Activated CD8-positive, alpha-beta T cell treated with anti-CD3 and anti-CD28 coated beads for 36 hours (primary cell): ENCODE results near the gene CDH13. TPM values are rescaled to one million over a fixed set of nuclear protein-coding genes. Genes with fewer than 3 reads are reported as not detected.

Experiments used
- ATAC-seq: fragments of 200-7000 bp; cut with Tn5 transposase; one replicate; pipeline ENCODE4 v1.10.0; 2021; ENCODE audit warnings: mild to moderate bottlenecking, moderate library complexity
- CTCF ChIA-PET: fragments of 350-600 bp; sonication (Branson Sonifier 250); formaldehyde crosslinking; loops from one replicate; lab custom pipeline; 2021; ENCODE audit warnings: antibody characterized with exemption; lab: Charles Lee
- POLR2A ChIA-PET: fragments of 350-600 bp; sonication (Branson Sonifier 250); formaldehyde crosslinking; loops from one replicate; lab custom pipeline; 2021; ENCODE audit warnings: antibody characterized with exemption; lab: Charles Lee
- DNase-seq: peaks from one replicate; pipeline ENCODE4 v3.0.0-alpha.2; 2020
- H3K27ac Mint-ChIP-seq: one replicate; pipeline ENCODE4 v1.8.0; 2021; ENCODE audit warnings: mild to moderate bottlenecking, mixed read lengths
- H3K27me3 Mint-ChIP-seq: one replicate; pipeline ENCODE4 v1.8.0; 2021; ENCODE audit warnings: mixed read lengths
- H3K36me3 Mint-ChIP-seq: one replicate; pipeline ENCODE4 v1.8.0; 2021; ENCODE audit warnings: low read depth, mixed read lengths
- H3K4me1 Mint-ChIP-seq: one replicate; pipeline ENCODE4 v1.8.0; 2021; ENCODE audit warnings: low read depth, mixed read lengths
- H3K4me3 Mint-ChIP-seq: one replicate; pipeline ENCODE4 v1.8.0; 2021; ENCODE audit warnings: mild to moderate bottlenecking, moderate library complexity, mixed read lengths
- H3K9me3 Mint-ChIP-seq: one replicate; pipeline ENCODE4 v1.8.0; 2021; ENCODE audit warnings: mixed read lengths
- intact Hi-C: fragments of 100-400 bp; cut with micrococcal nuclease; formaldehyde crosslinking; loops from one replicate; pipeline ENCODE4 v1.10.0; 2022
- total RNA-seq, 2 experiments: library from RNA; stranded (reverse); gene quantifications; one replicate each; pipeline ENCODE4 v1.2.3, GENCODE V29; 2021
- TF ChIP-seq, protein P1 (sequence below): fragments of 200-600 bp; IDR thresholded peaks from one replicate; pipeline ENCODE4 v1.8.0; 2022; ENCODE audit warnings: antibody characterized with exemption, mild to moderate bottlenecking

Gene CDH13
- total RNA-seq, 2 experiments from 2014 or later, result not detected

DNA sequence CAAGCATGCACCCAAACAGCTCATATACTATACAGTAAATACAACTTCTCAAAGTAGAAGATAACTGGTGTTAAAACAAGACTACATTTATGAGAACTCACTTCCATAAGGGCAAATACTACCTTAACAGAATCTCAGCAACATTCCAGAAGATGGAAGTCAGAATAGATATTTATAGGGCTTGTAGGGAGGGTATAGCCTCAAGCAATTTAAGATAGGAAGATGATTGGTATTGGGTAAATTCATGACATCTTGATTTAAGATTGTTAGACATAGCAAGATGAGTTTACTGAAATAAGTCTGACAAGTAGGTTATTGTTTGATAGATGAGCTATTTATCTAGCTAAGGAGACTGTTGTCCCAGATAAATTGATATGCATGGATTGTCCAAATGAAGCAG, 250.2 kb downstream of the CDH13 start:
- no peaks in the 10 kb centered on the region for H3K9me3 Mint-ChIP-seq
- H3K4me1 Mint-ChIP-seq, result no peaks in the 10 kb centered on the region
- DNase-seq (no peak), ATAC-seq (no peak)
- H3K27me3 Mint-ChIP-seq, result peaks cover 2% of the 10 kb centered on the region
- intact Hi-C loops, result no loop called here
- TF ChIP-seq, protein P1, sequence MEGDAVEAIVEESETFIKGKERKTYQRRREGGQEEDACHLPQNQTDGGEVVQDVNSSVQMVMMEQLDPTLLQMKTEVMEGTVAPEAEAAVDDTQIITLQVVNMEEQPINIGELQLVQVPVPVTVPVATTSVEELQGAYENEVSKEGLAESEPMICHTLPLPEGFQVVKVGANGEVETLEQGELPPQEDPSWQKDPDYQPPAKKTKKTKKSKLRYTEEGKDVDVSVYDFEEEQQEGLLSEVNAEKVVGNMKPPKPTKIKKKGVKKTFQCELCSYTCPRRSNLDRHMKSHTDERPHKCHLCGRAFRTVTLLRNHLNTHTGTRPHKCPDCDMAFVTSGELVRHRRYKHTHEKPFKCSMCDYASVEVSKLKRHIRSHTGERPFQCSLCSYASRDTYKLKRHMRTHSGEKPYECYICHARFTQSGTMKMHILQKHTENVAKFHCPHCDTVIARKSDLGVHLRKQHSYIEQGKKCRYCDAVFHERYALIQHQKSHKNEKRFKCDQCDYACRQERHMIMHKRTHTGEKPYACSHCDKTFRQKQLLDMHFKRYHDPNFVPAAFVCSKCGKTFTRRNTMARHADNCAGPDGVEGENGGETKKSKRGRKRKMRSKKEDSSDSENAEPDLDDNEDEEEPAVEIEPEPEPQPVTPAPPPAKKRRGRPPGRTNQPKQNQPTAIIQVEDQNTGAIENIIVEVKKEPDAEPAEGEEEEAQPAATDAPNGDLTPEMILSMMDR, result no peak
- H3K4me3 Mint-ChIP-seq, result no peak overlapping the region
- ChIA-PET CTCF (no interaction called here), POLR2A (no interaction called here)
- no peaks in the 10 kb centered on the region for H3K36me3 Mint-ChIP-seq
- H3K27ac Mint-ChIP-seq, result no peak overlapping the region

DNA sequence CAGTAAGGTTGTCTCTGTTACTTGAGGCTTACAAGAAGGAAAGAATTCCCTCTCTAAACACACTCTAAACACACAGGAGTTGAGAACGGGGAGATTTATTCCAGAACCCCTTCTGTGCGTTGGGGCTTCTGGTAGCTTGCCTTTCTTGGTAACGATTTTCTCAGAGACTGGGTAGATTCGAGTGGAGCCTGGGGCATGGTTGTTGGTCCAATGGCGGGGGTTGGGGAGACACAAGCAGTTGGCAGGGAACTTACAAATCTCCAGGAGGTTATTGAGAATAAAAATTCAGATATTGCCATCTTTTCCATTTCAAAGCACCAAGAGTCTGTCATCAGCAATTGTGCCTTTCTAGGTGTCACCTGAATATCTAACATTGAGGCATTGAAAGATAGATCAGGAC, 251.7 kb downstream of the CDH13 start:
- TF ChIP-seq, protein P1, result no peak
- Mint-ChIP-seq H3K9me3 (no peaks in the 10 kb centered on the region), H3K4me1 (no peaks in the 10 kb centered on the region), H3K36me3 (no peaks in the 10 kb centered on the region), H3K27me3 (peaks cover 2% of the 10 kb centered on the region), H3K27ac (no peak overlapping the region), H3K4me3 (no peak overlapping the region)
- ChIA-PET CTCF (no interaction called here), POLR2A (no interaction called here)
- ATAC-seq, result no peak
- intact Hi-C loops, result no loop called here
- no peak for DNase-seq

DNA sequence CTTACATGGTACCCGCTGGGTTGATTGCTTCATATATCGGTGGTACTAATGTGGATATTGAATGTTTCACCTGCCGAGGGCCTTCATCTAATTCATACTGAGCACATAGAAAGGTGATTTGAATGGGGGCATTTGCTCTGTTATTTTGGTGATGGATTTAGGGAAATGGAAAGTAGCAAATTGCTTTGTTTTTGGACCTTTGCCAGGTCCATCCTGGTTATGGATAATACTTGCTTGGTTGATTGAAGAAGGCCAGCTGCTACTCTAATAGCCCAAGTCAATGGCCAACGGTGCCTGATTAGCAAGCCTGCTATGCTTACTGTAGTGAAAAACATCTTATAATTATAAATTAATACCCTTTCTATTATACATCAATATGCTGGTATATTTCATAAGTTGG, 253.6 kb downstream of the CDH13 start:
- ChIA-PET CTCF (no interaction called here), POLR2A (no interaction called here)
- DNase-seq, result no peak
- H3K9me3 Mint-ChIP-seq, result no peaks in the 10 kb centered on the region
- no peak overlapping the region for H3K27ac Mint-ChIP-seq
- TF ChIP-seq, protein P1, result no peak
- intact Hi-C loops, result no loop called here
- H3K27me3 Mint-ChIP-seq, result peaks cover 4% of the 10 kb centered on the region
- H3K4me1 Mint-ChIP-seq, result no peaks in the 10 kb centered on the region
- no peaks in the 10 kb centered on the region for H3K36me3 Mint-ChIP-seq
- H3K4me3 Mint-ChIP-seq, result no peak overlapping the region
- no peak for ATAC-seq

DNA sequence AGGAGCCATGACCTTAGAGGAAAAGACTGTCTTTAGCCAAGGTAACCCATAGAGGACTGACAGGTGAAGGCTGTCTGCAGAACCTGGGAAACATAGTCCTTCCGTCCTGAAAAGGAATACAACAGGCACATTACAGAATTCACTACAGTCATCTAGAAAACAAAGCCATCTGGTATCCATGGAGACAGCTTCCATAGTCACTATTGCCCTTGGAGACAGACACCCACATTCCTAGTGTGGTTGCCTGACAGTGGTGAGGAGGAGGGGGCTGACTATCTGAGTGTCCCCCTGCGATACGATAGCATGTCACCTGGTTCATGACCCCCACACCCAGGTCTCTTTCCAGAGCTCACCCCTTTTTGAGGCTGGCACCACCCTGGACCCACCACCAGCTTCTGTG, 254.7 kb downstream of the CDH13 start:
- intact Hi-C loops, result no loop called here
- no peak for ATAC-seq
- H3K27me3 Mint-ChIP-seq, result peaks cover 6% of the 10 kb centered on the region
- H3K4me1 Mint-ChIP-seq, result no peaks in the 10 kb centered on the region
- ChIA-PET CTCF (no interaction called here), POLR2A (no interaction called here)
- DNase-seq, result no peak
- H3K4me3 Mint-ChIP-seq, result no peak overlapping the region
- no peaks in the 10 kb centered on the region for H3K36me3 Mint-ChIP-seq
- no peak overlapping the region for H3K27ac Mint-ChIP-seq
- no peaks in the 10 kb centered on the region for H3K9me3 Mint-ChIP-seq
- TF ChIP-seq, protein P1, result no peak

DNA sequence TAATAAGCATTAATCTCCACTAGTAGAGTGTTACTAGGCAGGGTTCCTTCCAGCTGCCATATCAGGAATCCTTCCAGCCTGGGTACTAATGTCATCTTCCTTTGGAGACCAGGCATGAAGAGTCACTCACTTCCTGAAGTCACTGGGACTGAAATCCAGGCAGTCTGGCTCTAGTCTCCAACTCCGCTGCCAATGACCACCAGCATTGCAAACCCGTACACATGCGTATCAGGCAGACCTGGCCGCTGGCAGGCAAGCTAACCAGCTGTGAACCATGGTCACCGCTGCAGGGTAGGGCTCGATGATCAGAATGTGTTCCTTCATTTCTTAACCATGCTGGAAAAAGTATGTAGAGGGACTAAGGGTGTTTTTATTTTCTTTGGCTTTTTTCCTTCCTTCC, 255.5 kb downstream of the CDH13 start:
- intact Hi-C loops, result no loop called here
- no peak for ATAC-seq
- Mint-ChIP-seq H3K4me3 (no peak overlapping the region), H3K27me3 (peaks cover 6% of the 10 kb centered on the region), H3K4me1 (no peaks in the 10 kb centered on the region), H3K9me3 (no peaks in the 10 kb centered on the region), H3K36me3 (no peaks in the 10 kb centered on the region), H3K27ac (no peak overlapping the region)
- TF ChIP-seq, protein P1, result no peak
- ChIA-PET POLR2A (no interaction called here), CTCF (no interaction called here)
- no peak for DNase-seq
